HG02588 (cell line): Measurements from ENCODE around the gene UBE3C.
"Not testable (repeated sequence)": the region's sequence is repeated elsewhere in the genome, so short reads cannot be mapped to it uniquely, and the experiment has no call there.

Experiments
- ATAC-seq: cut with Tn5 transposase; IDR thresholded peaks from one replicate; pipeline ENCODE4 v1.9.1; 2021; ENCODE audit warnings: mild to moderate bottlenecking, moderate library complexity; ENCODE audit not compliant: unreplicated experiment

UBE3C gene

DNA sequence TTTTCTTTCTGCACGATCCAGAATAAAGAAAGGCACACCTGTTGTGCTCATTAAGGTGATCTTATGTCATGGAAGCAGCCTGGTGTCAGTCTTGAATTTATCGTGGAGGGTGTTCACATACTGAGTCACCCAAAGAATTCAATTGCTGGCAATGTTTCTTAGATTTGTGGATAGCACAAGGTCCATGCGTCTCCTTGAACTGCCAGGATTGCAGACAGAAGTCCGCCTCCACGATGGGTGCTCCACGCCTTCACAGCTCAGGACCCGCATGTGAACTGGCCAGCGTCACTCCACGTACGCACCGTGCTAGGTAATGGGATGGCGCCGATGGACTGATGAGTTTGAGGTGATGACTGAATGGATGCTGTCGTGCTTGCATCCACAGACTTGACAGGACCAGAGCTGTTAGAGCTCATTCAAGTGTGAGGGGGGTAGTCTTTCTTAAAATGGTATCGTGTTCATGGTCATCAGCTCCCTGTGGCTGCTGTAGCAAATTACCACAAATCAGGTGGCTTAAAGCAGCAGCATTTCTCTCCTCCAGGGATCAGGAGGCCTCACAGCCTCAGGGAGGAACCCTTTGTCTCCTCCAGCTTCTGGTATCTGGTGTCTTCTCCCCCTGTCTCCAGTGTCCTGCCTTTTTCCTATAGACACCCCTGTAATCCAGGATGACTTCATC lies 132.7 kb downstream of the UBE3C start:
- no peak for ATAC-seq

GRCh38 chr7:157271991-157272324 lies 133.2 kb downstream of the UBE3C start:
- no peak for ATAC-seq

DNA sequence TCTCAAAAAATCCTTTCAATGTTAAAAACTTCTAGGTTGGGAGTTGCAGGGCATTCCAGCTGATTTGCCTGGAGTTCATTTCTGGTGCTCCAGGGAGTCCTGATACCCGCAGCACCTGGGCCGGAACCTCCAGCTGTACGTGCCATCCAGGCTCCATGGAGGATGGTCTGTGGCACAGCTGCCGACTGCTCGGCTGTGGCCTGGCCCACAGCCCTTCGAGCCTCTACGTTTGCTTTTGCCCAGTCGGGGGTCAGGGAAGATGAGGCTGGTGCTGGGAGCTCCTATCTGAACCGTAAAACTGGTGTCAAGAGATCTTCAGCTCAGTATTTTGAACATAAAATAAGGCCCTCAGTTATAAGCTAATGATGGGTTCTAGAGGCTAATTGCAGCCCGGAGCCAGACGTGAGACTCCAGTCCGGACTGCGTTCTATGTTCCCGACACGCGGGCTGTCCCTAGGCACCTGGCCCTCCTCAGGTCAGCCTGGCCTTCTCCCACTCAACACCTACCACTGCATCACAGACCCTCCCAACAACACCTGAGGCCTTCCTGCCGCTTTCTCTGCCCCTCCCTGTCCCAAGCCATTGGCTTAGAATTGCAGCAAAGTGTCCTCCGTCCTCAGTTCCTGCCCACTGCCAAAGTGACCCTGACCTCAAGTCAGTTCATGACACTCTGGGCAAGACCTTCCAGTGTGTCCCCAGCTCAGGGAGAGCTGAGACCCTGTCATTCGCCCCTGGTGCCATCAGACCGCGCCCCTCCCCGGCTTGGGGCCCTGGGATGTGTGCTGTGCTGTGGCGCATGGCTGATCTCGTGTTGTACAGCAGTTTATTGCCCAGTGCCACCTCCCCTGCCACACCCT lies 133.9 kb downstream of the UBE3C start:
- ATAC-seq: no peak

- peak; percentile 83 for ATAC-seq
Observed at GRCh38 chr7:157273208-157274093, 134.7 kb downstream of the UBE3C start.

DNA sequence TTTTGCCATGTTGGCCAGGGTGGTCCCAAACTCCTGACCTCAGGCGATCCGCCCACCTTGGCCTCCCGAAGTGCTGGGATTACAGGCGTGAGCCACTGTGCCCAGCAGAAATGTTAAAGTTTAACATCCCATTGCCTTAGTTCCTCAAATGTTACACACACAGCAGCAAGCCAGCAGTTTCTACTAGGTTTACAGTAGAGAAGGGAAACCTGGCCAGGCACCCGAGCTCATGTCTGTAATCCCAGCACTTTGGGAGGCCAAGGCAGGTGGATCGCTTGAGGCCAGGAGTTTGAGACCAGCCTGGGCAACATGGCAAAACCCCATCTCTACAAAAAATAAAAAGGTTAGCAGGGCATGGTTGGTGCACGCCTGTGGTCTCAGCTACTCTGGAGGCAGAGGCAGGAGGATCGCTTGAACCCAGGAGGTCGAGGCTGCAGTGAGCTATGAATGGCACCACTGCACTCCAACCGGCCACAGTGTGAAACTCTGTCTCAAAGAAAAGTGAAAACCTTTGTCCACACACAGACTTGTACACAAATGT lies 135.4 kb downstream of the UBE3C start:
- not testable (repeated sequence) for ATAC-seq

DNA sequence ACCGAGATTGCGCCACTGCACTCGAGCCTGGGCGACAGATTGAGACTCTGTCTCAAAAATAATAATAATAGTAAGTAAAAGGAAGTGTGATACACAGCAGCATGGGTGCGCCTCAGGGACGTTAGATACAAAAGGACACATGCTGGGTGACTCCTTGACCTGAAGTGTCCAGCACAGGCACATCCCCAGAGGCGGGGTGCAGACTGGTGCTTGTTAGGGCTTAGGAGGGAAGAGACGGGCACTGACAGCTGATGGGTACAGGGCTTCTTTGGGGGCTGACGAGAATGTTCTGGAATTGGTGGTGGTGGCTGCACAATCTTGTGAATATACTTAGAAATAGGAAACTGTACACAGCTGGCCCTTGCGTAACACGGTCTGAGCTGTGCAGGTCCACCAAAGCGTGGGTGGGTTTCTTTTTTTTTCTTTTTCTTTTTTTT lies 136.3 kb downstream of the UBE3C start:
- no peak for ATAC-seq

DNA sequence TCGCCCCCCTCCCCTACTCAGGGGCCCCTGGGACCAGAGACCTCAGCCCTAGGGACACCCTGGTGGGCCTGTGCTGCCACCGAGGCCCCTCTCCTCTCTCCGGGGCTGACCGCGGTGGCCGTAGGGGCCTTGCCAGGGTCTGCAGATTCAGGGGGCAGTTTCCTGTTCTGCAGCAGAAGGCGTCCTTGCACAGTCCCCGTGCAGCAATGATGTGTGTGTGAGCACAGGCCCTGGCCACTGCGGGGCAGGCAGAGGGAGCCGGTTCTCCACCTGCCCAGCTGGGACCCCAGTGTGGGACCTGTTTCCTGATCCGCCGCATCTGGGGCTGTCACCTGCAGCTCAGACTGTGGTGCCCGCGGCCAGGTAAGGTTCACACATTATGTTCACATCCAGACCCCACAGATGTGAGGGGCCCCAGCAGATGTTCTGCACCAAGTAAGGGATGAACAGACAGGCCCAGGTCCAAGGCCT lies 137.4 kb downstream of the UBE3C start:
- no peak for ATAC-seq

DNA sequence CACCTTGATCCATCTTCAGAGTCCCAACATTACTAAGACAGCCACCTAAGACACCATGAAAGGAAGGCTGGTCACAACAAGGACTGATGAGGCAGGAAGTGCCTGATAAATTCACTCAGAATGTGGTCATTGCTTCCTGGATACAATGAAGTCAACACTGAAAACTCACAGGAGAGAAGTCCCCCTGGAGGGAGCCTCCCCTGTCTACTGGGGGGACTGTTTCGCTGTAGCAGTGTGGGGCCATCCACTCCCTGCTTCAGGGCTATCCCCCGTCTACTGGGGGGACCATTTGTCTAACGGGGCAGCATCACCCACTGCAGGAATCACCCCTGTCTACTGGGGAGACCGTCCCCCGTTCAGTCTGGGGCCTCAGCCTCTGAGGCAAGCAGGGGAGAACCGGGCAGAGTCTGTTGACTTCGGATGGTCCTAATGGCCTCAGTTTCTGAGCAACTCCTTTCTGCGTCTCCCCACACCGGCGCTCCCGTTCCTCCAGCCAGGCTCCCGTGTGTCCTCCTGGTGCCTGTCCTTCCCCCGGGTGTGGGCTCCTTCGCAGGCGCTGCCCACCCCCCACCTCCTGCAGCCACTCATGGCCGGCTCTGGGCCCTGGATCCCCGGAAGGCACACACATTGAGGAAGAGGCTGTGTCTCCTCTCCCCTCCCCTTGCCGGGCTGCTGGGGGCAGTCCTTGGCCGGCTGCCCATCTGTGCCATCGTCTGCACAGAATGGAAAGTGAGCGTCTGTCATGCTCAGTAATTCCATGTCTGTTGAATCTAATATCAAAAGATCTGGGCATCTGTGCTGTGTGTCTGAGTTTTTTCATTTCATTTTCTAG lies 138.2 kb downstream of the UBE3C start:
- ATAC-seq: no peak

GRCh38 chr7:157277568-157277967 lies 138.8 kb downstream of the UBE3C start:
- ATAC-seq: not testable (repeated sequence)

DNA sequence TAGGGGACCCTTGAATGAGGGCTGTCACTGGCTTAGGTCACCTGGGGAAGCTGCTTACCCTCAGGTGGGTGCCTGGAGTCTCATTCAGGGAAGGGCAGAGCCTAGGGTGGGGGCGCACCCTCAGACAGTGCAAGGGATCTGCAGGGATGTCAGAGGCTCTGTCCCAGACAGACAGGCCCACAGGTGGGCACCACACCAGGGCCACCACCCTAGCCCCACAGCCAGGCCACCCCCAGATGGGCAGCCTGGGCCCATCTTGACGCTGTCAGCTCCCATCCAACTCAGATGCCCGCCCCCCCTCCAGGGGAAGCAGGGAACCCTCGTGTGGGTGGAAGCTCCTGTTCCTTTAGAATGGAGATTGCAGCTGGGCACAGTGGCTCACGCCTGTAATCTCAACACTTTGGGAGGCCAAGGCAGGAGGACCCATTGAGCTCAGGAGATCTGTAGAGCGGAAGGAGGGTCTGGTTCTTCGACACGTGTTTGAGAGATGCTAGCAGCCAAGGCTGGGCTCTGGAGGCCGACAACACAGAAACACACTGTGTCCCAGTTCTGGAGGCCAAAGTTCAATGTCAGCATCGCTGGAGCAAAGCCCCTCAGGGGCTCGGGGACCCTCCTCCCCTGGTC lies 139.6 kb downstream of the UBE3C start:
- ATAC-seq: no peak

- peak; percentile 46 for ATAC-seq
Observed at GRCh38 chr7:157278791-157279724, 140.3 kb downstream of the UBE3C start.

- no peak for ATAC-seq
Observed at GRCh38 chr7:157279741-157280215, 141.1 kb downstream of the UBE3C start.

GRCh38 chr7:157280216-157280841 lies 141.6 kb downstream of the UBE3C start:
- ATAC-seq: no peak

- ATAC-seq: no peak
Observed at GRCh38 chr7:157281221-157281998, 142.7 kb downstream of the UBE3C start.

DNA sequence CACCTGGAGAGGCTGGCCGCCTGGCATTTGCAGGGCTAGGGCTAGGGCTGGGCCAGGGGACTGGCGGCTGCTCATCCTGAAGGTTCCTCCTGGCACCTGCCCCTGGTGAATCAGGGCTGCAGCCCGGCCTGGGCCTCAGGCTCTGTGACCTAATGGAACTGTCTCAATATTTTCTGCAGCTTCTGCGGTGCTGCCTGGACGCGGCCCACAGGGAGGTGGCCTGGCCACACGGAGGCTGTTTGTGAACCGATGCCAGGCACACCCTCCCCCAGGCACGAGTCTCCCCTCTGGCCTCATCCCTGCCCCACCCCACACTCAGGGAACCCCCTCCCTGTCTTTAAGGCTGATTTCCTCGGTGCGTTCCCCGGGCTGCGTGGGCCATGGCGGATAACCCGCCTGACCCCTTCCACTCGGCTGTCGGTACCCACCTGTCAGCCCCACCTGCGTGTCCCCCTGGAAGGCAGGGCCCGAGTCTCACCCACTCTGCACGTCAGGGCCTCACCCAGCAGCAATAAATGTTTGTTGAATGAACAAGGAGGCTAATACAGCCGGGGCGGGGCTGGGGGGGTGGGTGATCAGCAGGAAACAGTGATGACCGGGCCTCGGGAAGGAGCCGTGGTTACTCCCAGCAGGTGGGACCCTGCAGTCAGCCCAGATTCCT lies 143.5 kb downstream of the UBE3C start:
- no peak for ATAC-seq

DNA sequence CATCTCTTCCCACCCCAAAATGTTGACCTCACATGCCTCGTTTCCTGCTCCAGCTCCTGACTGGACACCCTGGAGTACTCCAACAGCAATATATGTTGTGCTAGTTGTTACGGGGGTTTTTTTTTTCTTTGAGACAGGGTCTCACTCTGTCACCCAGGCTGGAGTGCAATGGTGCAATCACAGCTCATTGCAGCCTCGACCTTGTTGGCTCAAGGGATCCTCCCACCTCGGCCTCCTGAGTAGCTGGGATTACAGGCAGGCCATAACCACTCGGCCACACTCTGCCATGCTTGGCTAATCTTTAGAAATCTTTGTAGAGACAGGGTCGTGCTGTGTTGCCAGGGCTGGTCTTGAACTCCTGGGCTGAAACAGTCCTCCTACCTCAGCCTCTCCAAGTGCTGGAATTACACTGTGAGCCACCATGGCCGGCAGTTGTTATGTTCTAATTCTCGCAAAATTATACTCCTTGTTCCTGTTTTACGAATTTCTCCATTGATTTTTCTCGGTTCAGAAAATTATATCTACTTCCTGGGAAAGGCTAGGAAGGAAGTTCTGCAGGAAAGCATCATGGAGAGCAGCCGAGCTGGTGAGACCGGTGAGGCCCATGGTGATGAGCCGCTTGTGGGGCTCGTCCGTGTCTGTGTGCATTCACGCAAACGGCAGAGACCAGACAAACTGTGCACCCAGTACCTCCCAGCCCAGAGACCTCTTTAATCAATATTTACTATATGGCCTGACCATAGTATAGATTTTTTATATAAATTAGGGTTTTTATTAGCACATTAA lies 145.7 kb downstream of the UBE3C start:
- no peak for ATAC-seq
